Measurements from ENCODE around the gene SEC23B. TPM values are rescaled to one million over a fixed set of nuclear protein-coding genes. Genes with fewer than 3 reads are reported as not detected.
"Not testable (repeated sequence)": the region's sequence is repeated elsewhere in the genome, so short reads cannot be mapped to it uniquely, and the experiment has no call there.

Gene SEC23B
- total RNA-seq, 8 experiments from 2014 or later = 45.8 to 65.1 (median 54.4) TPM

DNA sequence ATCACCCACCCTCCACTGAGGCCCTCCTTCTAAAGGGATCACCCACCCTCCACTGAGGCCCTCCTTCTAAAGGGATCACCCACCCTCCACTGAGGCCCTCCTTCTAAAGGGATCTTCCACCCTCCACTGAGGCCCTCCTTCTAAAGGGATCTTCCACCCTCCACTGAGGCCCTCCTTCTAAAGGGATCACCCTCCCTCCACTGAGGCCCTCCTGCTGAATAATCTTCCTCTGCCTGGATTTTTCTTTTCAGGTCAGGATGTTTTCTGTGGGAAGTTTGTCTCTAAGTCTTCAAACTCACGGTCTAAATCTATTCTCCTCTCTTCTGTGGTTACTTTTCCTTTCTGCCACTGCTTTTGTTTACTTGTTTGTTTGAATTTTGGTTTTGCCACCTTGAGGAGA, 6.1 kb upstream of the SEC23B start:
- ATAC-seq (replicated peaks in 6 of 8); H3K4me3 ChIP-seq; in situ Hi-C loops (cut with MboI; ENCODE audit: low pct_unique_long_range_greater_than_20kb in 2 of 9, low sequenced_read_pairs in 9 of 9, unreplicated experiment in 9 of 9); H3K27ac ChIP-seq; H3K4me1 ChIP-seq (replicated peaks in 1 of 2): not testable (repeated sequence)
- WGBS, 10 experiments = 13 to 75% (median 30%) methylated on average over 1 of the region's 1 CpG; no CpG with 5 or more reads in 5 of the 10 experiments

DNA sequence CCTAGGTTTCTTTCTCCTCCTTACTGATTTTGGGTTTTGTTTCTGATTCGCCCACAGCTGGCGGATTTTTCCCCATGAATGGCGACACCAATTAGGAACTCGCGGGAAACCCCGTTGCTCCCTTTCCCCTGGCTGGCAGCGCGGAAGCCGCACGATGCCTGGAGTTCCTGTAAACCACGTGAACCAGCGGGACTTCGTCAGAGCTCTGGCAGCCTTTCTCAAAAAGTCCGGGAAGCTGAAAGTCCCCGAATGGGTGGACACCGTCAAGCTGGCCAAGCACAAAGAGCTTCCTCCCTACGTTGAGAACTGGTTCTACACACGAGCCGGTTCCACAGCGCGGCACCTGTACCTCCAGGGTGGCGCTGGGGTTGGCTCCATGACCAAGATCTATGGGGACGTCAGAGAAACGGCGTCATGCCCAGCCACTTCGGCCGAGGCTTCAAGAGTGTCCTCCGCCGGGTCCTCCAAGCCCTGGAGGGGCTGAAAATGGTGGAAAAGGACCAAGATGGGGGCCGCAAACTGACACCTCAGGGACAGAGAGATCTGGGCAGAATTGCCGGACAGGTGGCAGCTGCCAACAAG, 3.2 kb upstream of the SEC23B start:
- H3K4me1 ChIP-seq (replicated peaks in 1 of 2) = peaks cover 3 to 11% of the 10 kb centered on the region in 2 donors
- 29 to 100% (median 85%) methylated on average over 1 to 24 of the region's 31 CpGs for WGBS, 10 experiments
- in situ Hi-C loops (cut with MboI; ENCODE audit: low pct_unique_long_range_greater_than_20kb in 2 of 9, low sequenced_read_pairs in 9 of 9, unreplicated experiment in 9 of 9) = no loop called here
- no peak overlapping the region for H3K27ac ChIP-seq
- H3K4me3 ChIP-seq = no peak overlapping the region
- ATAC-seq (replicated peaks in 6 of 8) = peak in 1 of 8 experiments; percentile 0

DNA sequence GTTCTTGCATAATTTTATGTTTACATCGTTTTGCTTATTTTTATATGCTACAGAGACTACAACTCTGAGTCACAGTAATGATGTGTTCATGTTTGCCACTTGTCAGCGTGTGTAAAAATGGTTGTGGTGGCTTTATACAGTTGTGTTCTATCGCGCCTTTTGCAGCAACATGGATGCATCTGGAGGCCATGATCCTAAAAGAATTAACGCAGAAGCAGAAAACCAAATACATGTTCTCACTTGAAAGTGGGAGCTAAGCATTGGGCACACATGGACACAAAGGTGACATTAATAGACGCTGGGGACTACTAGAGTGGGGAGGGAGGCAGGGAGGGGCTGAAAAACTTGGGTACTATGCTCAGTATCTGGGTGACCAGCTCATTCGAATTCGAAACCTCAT, 996 bp upstream of the SEC23B start:
- ATAC-seq (replicated peaks in 6 of 8) = no peak
- in situ Hi-C loops (cut with MboI; ENCODE audit: low pct_unique_long_range_greater_than_20kb in 2 of 9, low sequenced_read_pairs in 9 of 9, unreplicated experiment in 9 of 9) = no loop called here
- 0 to 78% (median 41%) methylated on average over 3 to 7 of the region's 8 CpGs; no CpG with 5 or more reads in 1 of the 10 experiments for WGBS, 10 experiments
- peak overlapping the region; percentile 96 to 98 for H3K27ac ChIP-seq
- H3K4me3 ChIP-seq = peak overlapping the region; percentile 68 to 90 (median 75)
- peaks cover 3 to 11% of the 10 kb centered on the region in 2 donors for H3K4me1 ChIP-seq (replicated peaks in 1 of 2)

DNA sequence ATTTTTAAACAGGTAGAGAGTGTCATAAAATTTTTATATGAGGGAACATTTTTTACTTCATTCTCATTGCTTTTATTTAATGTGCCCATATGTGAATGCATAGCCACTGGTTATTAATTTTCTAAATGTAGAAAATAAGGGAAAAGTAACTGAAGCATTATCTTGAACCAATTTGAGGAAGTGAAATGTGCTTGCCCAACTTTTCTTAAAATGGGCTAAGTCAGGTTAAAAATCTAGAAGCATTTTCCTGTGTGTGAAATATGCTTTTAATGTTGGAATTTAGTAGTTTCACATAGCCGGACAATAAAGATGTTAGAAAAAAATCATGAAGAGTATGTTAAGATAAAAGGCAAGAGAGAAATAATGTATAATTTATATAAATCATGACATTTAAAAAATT, 3.8 kb downstream of the SEC23B start:
- in situ Hi-C loops (cut with MboI; ENCODE audit: low pct_unique_long_range_greater_than_20kb in 2 of 9, low sequenced_read_pairs in 9 of 9, unreplicated experiment in 9 of 9) = no loop called here
- WGBS, 10 experiments = 90 to 100% (median 100%) methylated on average over 1 of the region's 1 CpG; no CpG with 5 or more reads in 1 of the 10 experiments
- Histone ChIP-seq H3K4me1 (replicated peaks in 1 of 2) (peaks cover 3 to 11% of the 10 kb centered on the region in 2 donors), H3K4me3 (no peak overlapping the region), H3K27ac (no peak overlapping the region)
- ATAC-seq (replicated peaks in 6 of 8) = no peak

DNA sequence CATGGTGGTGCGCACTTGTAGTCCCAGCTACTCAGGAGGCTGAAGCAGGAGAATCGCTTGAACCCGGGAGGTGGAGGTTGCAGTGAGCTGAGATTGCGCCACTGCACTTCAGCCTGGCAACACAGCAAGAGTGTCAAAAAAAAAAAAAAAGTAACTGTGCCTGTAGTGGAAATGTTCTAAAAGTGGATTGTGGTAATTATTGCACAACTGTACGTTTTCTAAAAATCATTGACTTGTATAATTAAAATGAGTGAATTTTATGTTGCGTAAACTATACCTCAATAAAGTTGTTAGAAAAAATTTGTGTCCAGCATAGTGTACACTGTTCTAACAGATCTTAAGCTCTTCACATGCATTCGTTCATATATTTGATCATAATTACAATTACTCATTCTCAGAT, 5.5 kb downstream of the SEC23B start:
- no peak overlapping the region for H3K4me3 ChIP-seq
- peaks cover 0 to 7% of the 10 kb centered on the region in 2 donors for H3K4me1 ChIP-seq (replicated peaks in 1 of 2)
- no peak for ATAC-seq (replicated peaks in 6 of 8)
- 63 to 100% (median 93%) methylated on average over 1 to 7 of the region's 7 CpGs for WGBS, 10 experiments
- in situ Hi-C loops (cut with MboI; ENCODE audit: low pct_unique_long_range_greater_than_20kb in 2 of 9, low sequenced_read_pairs in 9 of 9, unreplicated experiment in 9 of 9) = no loop called here
- no peak overlapping the region for H3K27ac ChIP-seq

DNA sequence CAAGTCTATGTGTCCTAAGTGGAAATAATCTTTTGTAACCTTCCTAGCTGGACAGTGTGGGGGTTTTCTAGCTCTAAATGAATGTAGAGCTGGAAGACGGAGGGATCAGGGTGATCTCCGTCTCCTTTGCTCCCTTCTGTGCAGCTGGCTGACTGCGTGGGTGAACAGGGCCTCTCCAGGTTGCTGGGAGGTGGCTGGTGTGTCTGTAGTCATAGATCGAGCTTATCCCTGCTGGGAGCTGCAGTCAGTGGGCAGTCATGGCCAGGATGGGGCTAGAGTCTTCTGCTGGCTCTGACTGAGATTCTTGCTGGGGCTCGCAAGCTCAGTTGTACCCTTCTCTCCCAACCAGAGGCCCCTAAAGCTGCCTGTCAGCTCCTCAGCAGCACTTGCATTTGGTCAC, 6.4 kb downstream of the SEC23B start:
- no peak overlapping the region for H3K27ac ChIP-seq
- H3K4me1 ChIP-seq (replicated peaks in 1 of 2) = no peaks in the 10 kb centered on the region
- H3K4me3 ChIP-seq = no peak overlapping the region
- WGBS, 10 experiments = 80 to 90% (median 81%) methylated on average over 1 to 2 of the region's 5 CpGs; no CpG with 5 or more reads in 6 of the 10 experiments
- peak in 2 of 8 experiments; percentile 15 to 36 for ATAC-seq (replicated peaks in 6 of 8)
- in situ Hi-C loops (cut with MboI; ENCODE audit: low pct_unique_long_range_greater_than_20kb in 2 of 9, low sequenced_read_pairs in 9 of 9, unreplicated experiment in 9 of 9) = no loop called here

DNA sequence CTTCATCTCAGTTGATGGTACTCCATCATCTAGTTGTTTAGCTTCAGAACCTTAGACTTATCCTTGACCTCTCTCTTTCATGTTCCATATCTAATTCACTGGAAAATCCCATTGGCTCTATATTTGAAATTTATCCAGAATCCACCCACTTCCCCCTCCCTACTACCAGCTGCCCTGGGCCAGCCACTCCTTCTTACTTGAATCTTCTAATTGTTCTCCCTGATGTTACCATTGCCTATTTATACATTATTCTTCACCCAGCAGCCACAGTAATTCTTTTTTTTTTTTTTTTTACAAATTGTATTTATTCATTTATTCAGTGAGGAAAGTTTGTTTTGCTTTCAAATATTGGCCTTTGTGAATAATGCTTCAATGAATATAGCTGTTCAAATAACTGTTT, 8.2 kb downstream of the SEC23B start:
- ATAC-seq (replicated peaks in 6 of 8) = peak in 3 of 8 experiments; percentile 82 to 94 (median 92)
- Histone ChIP-seq H3K4me1 (replicated peaks in 1 of 2) (no peaks in the 10 kb centered on the region), H3K4me3 (no peak overlapping the region), H3K27ac (no peak overlapping the region)
- in situ Hi-C loops (cut with MboI; ENCODE audit: low pct_unique_long_range_greater_than_20kb in 2 of 9, low sequenced_read_pairs in 9 of 9, unreplicated experiment in 9 of 9) = no loop called here

DNA sequence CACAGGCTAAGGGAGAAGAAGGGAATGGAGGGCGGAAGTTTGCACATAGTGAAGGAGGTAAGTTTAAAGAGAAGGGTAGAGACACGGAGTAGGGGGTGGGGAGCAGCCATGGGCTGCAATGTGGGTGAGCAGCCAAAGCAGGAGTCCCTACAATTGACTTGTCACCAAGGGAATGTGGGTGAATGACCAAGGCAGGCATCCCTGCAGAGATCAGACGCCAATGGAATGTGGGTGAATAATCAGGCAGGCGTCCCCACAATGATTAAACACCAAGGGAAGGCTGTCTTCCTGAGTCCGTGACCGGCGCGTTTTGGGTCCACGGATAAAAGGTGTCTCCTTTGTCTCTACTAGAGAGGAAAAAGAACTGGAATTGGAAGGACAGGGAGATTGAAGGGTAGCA, 14.3 kb downstream of the SEC23B start:
- 51 to 100% (median 79%) methylated on average over 1 to 9 of the region's 9 CpGs; no CpG with 5 or more reads in 2 of the 10 experiments for WGBS, 10 experiments
- ATAC-seq (replicated peaks in 6 of 8); H3K4me1 ChIP-seq (replicated peaks in 1 of 2); in situ Hi-C loops (cut with MboI; ENCODE audit: low pct_unique_long_range_greater_than_20kb in 2 of 9, low sequenced_read_pairs in 9 of 9, unreplicated experiment in 9 of 9); H3K27ac ChIP-seq; H3K4me3 ChIP-seq: not testable (repeated sequence)

DNA sequence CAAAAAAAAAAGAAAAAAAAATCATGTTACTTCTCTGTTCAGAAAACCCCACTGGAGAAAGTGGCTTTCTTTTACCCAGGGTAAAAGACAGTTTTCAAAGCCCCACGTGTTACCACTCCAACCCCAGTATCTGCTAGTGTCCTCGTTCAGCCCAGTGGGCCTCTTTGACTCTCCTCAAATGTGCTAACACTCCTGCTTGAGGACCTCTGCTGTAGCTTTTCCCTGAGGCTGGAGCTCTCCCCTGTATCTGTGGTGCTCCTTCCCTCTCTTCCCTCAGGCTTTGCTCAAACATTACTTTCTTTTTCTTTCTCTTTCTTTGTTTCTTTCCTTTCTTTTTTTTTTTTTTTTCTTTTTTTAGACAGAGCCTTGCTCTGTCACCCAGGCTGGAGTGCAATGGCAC, 15.3 kb downstream of the SEC23B start:
- no peak overlapping the region for H3K4me3 ChIP-seq
- no peaks in the 10 kb centered on the region for H3K4me1 ChIP-seq (replicated peaks in 1 of 2)
- H3K27ac ChIP-seq = no peak overlapping the region
- WGBS, 10 experiments = 56 to 100% (median 90%) methylated on average over 1 to 2 of the region's 2 CpGs; no CpG with 5 or more reads in 1 of the 10 experiments
- in situ Hi-C loops (cut with MboI; ENCODE audit: low pct_unique_long_range_greater_than_20kb in 2 of 9, low sequenced_read_pairs in 9 of 9, unreplicated experiment in 9 of 9) = no loop called here
- ATAC-seq (replicated peaks in 6 of 8) = no peak

DNA sequence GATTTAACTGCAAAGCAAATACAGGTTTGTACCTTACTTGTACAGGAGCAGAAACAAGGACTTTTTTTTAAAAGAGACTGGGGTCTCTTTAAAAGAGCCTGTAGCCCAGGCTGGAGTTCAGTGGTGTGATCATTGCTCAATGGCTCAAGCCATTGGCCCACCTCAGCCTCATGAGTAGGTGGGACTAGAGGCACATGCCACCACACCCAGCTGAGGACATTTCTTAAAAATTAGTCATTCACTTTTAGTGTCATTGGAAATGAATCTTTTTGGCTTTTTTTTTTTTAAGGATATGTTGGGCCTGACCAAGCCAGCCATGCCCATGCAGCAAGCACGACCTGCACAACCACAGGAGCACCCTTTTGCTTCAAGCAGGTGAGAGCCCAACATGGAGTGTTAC, 16.9 kb downstream of the SEC23B start:
- H3K4me3 ChIP-seq = no peak overlapping the region
- in situ Hi-C loops (cut with MboI; ENCODE audit: low pct_unique_long_range_greater_than_20kb in 2 of 9, low sequenced_read_pairs in 9 of 9, unreplicated experiment in 9 of 9) = no loop called here
- H3K27ac ChIP-seq = no peak overlapping the region
- 50 to 100% (median 90%) methylated on average over 1 of the region's 1 CpG; no CpG with 5 or more reads in 6 of the 10 experiments for WGBS, 10 experiments
- no peaks in the 10 kb centered on the region for H3K4me1 ChIP-seq (replicated peaks in 1 of 2)
- peak in 3 of 8 experiments; percentile 19 to 98 (median 96) for ATAC-seq (replicated peaks in 6 of 8)

DNA sequence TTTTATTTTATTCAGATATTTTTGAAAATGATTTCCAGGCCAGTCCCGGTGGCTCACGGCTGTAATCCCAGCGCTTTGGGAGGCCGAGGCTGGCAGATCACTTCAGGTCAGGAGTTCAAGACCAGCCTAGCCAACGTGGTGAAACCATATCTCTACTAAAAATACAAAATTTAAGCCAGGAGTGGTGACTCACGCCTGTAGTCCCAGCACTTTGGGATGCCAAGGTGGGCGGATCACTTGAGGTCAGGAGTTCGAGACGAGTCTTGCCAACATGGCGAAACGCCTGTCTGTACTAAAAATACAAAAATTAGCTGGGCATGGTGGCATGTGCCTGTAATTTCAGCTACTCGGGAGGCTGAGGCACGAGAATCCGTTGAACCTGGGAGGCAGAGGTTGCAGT, 19.0 kb downstream of the SEC23B start:
- H3K4me3 ChIP-seq; in situ Hi-C loops (cut with MboI; ENCODE audit: low pct_unique_long_range_greater_than_20kb in 2 of 9, low sequenced_read_pairs in 9 of 9, unreplicated experiment in 9 of 9); ATAC-seq (replicated peaks in 6 of 8); H3K27ac ChIP-seq; H3K4me1 ChIP-seq (replicated peaks in 1 of 2): not testable (repeated sequence)
- WGBS, 10 experiments = 64 to 98% (median 78%) methylated on average over 4 to 14 of the region's 14 CpGs; no CpG with 5 or more reads in 1 of the 10 experiments

DNA sequence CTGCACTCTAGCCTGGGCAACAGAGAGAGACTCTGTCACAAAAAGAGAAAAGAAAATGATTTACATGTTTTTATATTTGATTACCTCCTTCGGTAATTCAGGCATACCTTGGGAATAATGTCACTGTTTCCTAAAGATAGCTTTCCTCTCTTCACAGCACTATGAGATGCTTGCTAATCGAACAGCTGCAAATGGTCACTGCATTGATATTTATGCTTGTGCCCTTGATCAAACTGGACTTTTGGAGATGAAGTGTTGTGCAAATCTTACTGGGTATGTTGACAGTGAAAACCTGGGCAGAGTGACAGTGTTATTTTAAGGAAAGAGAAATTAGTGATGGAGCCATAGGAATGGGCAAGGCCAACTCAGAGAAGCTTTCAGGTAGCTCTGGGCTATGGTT, 19.6 kb downstream of the SEC23B start:
- in situ Hi-C loops (cut with MboI; ENCODE audit: low pct_unique_long_range_greater_than_20kb in 2 of 9, low sequenced_read_pairs in 9 of 9, unreplicated experiment in 9 of 9) = no loop called here

DNA sequence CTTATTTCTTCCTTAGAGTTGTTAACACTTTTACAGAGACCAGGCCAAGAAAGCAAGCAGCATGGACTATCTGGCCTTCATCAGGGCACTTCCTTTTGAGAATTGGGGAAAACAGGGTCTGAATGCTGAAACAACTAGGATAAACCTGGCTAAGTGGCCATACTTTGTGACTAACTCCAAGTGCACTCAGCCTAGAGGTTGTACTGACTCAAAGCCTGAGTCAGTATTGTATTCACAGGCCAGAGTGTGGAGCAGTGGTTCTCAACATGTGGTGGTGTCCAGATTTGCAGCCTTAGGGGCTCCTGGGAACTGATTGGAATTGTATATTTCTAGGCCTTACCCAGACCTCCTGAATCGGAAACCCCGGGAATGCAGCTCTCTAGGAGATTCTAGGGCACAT, 20.1 kb downstream of the SEC23B start:
- peak in 2 of 8 experiments; percentile 16 to 50 for ATAC-seq (replicated peaks in 6 of 8)
- no peaks in the 10 kb centered on the region for H3K4me1 ChIP-seq (replicated peaks in 1 of 2)
- H3K4me3 ChIP-seq = no peak overlapping the region
- WGBS, 10 experiments = 52 to 100% (median 93%) methylated on average over 1 to 2 of the region's 2 CpGs; no CpG with 5 or more reads in 4 of the 10 experiments
- in situ Hi-C loops (cut with MboI; ENCODE audit: low pct_unique_long_range_greater_than_20kb in 2 of 9, low sequenced_read_pairs in 9 of 9, unreplicated experiment in 9 of 9) = no loop called here
- H3K27ac ChIP-seq = no peak overlapping the region

More for the DNA sequence above, 19.6 kb downstream of the SEC23B start:
- no peaks in the 10 kb centered on the region for H3K4me1 ChIP-seq (replicated peaks in 1 of 2)
- WGBS, 10 experiments = 80 to 100% (median 90%) methylated on average over 1 to 2 of the region's 2 CpGs; no CpG with 5 or more reads in 1 of the 10 experiments
- no peak overlapping the region for H3K27ac ChIP-seq
- ATAC-seq (replicated peaks in 6 of 8) = no peak
- no peak overlapping the region for H3K4me3 ChIP-seq

DNA sequence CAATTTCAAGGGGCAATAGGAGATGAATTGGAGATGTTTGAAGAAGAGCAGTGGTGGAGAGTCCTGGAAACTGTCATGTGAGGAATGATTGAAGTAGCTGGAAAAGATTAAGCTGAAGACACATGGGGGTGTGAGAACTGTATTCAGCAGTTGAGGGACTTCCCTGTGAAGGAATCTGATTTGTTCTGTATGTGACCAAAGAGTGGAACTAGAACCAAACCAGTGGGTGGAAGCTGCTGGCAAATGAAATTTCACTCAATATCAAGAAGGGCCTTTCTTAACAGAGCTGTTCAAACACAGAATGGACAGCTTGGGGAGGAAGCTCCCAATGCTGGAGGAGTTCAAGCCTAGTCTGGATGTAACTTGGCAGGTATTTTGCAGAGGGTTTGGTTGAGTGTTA, 21.3 kb downstream of the SEC23B start:
- in situ Hi-C loops (cut with MboI; ENCODE audit: low pct_unique_long_range_greater_than_20kb in 2 of 9, low sequenced_read_pairs in 9 of 9, unreplicated experiment in 9 of 9) = no loop called here
- H3K4me3 ChIP-seq = no peak overlapping the region
- no peak overlapping the region for H3K27ac ChIP-seq
- no peaks in the 10 kb centered on the region for H3K4me1 ChIP-seq (replicated peaks in 1 of 2)
- no peak for ATAC-seq (replicated peaks in 6 of 8)
